Measurements from ENCODE around the gene ASIC2. TPM values are rescaled to one million over a fixed set of nuclear protein-coding genes. Genes with fewer than 3 reads are reported as not detected.

Gene ASIC2
- total RNA-seq, 3 donors from 2014 or later, result 0.15 to 0.16 TPM; not detected in 1

DNA sequence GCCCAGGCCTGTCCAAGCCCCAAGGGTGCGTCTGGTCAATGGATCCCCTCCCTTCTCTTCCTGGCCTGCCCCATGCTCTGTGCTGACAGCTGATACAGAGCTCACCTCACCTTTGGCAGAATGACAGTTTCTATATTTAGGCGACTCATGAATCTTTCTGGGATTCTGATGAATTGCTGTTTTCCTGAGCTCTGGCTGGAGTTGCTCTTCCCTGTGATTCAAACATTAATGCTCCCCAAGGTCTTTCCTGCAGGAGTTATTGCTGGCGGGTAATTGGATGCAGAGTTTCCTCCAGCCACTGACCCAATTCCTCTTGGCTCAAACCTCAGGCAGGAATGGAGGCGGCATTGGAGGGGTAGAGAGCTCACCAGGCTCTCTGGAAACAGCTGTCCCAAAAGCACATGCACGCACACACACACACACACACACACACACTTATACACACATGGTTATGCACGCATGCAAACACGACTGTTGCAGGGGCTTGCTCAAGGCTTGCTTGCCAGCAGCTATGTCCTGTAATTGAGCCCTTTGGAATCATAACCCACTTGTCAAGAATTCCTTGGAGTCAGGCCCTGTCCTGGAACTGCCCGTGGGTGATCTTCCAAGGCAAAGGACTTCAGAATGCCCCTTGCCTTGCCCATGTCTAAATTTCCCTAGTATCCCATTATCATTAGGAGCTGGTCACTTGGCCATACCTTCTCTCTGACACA lies 128.8 kb downstream of the ASIC2 start:
- Histone ChIP-seq H3K9me3 (no peaks in the 10 kb centered on the region), H3K27ac (no peak overlapping the region), H3K27me3 (no peaks in the 10 kb centered on the region), H3K4me1 (peaks cover 0 to 3% of the 10 kb centered on the region in 2 donors), H3K4me3 (no peak overlapping the region), H3K36me3 (no peaks in the 10 kb centered on the region)
- DNase-seq (ENCODE audit: low spot score in 2 of 2), result no peak
- TF ChIP-seq POLR2A (IDR thresholded peaks at IDR 0.05) (no peak), POLR2AphosphoS5 (IDR thresholded peaks at IDR 0.05) (no peak)
- TF ChIP-seq, protein P1, sequence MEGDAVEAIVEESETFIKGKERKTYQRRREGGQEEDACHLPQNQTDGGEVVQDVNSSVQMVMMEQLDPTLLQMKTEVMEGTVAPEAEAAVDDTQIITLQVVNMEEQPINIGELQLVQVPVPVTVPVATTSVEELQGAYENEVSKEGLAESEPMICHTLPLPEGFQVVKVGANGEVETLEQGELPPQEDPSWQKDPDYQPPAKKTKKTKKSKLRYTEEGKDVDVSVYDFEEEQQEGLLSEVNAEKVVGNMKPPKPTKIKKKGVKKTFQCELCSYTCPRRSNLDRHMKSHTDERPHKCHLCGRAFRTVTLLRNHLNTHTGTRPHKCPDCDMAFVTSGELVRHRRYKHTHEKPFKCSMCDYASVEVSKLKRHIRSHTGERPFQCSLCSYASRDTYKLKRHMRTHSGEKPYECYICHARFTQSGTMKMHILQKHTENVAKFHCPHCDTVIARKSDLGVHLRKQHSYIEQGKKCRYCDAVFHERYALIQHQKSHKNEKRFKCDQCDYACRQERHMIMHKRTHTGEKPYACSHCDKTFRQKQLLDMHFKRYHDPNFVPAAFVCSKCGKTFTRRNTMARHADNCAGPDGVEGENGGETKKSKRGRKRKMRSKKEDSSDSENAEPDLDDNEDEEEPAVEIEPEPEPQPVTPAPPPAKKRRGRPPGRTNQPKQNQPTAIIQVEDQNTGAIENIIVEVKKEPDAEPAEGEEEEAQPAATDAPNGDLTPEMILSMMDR (IDR thresholded peaks at IDR 0.05), result no peak
- intact Hi-C loops (cut with DNase I; ENCODE audit: low total_unique reads), result no loop called here

DNA sequence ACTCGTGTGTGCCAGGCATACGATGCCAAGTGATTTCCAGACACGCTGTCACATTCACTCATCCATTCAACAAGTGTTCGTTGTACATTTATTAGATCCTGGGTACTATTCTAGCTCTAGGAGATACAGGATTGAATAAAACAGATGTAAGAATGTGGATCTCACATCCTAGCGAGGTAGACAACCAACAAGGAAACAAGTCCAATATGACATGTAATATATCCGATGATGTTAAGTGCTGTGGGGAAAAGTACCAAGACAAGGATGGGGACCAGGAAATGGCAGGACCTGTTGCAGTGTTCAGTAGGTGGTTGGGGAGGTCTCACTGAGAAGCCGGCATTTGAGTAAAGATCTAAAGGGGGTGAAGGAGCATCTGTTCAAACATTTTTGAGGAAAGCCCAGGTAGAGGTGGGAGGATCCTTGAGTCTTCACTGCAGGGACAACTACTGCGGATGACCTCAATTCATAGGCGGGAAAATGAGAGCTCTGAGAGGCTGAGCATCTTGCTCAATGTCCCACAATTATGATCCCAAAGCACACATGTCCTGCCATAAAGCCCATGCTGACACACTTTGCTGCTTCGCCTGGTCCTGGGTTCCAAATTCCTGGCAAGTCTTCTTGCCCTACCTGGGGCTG lies 129.4 kb downstream of the ASIC2 start:
- TF ChIP-seq, protein P1 (IDR thresholded peaks at IDR 0.05), result no peak
- TF ChIP-seq POLR2A (IDR thresholded peaks at IDR 0.05) (no peak), POLR2AphosphoS5 (IDR thresholded peaks at IDR 0.05) (no peak)
- DNase-seq (ENCODE audit: low spot score in 2 of 2), result no peak
- intact Hi-C loops (cut with DNase I; ENCODE audit: low total_unique reads), result no loop called here

GRCh38 chr17:33154869-33155455 lies 138.1 kb downstream of the ASIC2 start:
- intact Hi-C loops (cut with DNase I; ENCODE audit: low total_unique reads), result loop anchor here (5.0 kb wide), 1 partner anchor 418 kb away; no protein-coding TSS in a partner anchor
- Histone ChIP-seq H3K9me3 (no peaks in the 10 kb centered on the region), H3K27me3 (no peaks in the 10 kb centered on the region), H3K36me3 (no peaks in the 10 kb centered on the region), H3K4me3 (no peak overlapping the region), H3K27ac (no peak overlapping the region), H3K4me1 (no peaks in the 10 kb centered on the region)
- no peak for DNase-seq (ENCODE audit: low spot score in 2 of 2)
- TF ChIP-seq POLR2A (IDR thresholded peaks at IDR 0.05), result no peak
- no peak for TF ChIP-seq POLR2AphosphoS5 (IDR thresholded peaks at IDR 0.05)
- TF ChIP-seq, protein P1 (IDR thresholded peaks at IDR 0.05), result no peak

More for the DNA sequence above, 129.4 kb downstream of the ASIC2 start:
- Histone ChIP-seq H3K27ac (no peak overlapping the region), H3K9me3 (no peaks in the 10 kb centered on the region), H3K27me3 (no peaks in the 10 kb centered on the region), H3K36me3 (no peaks in the 10 kb centered on the region), H3K4me3 (no peak overlapping the region), H3K4me1 (peaks cover 0 to 3% of the 10 kb centered on the region in 2 donors)

DNA sequence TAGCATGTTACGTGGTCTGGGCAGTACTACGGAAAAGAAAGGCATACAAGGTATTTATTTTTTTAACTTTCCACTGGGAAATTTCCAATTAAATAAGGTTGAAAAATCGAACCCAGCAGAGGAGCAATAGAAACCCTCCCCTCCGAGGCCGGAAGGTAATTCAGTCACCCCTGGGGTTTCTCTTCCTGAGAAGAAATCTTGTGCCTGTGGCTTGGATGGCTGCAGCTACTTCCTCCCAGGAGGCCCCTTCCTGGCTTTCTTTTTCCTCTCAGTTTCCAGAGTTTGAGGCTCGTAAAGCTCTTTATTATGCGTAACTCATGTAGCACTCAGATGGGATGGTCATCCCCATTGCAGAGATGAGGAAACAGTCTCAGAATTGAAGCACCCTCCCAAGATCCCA lies 140.3 kb downstream of the ASIC2 start:
- no peak for DNase-seq (ENCODE audit: low spot score in 2 of 2)

More for the DNA sequence above, 140.3 kb downstream of the ASIC2 start:
- Histone ChIP-seq H3K27me3 (no peaks in the 10 kb centered on the region), H3K4me3 (no peak overlapping the region), H3K9me3 (no peaks in the 10 kb centered on the region), H3K4me1 (no peaks in the 10 kb centered on the region), H3K27ac (no peak overlapping the region), H3K36me3 (no peaks in the 10 kb centered on the region)
- intact Hi-C loops (cut with DNase I; ENCODE audit: low total_unique reads), result loop anchor here (5.0 kb wide), 1 partner anchor 415 kb away; no protein-coding TSS in a partner anchor
- TF ChIP-seq POLR2A (IDR thresholded peaks at IDR 0.05), result no peak
- TF ChIP-seq, protein P1 (IDR thresholded peaks at IDR 0.05), result no peak
- no peak for TF ChIP-seq POLR2AphosphoS5 (IDR thresholded peaks at IDR 0.05)
